ENCODE results near the gene PCOLCE2.

GRCh38 chr3:142849148-142849547, 39.7 kb downstream of the PCOLCE2 start:
- TF ChIP-seq CTCF (IDR thresholded peaks at IDR 0.05), result no peak
- TF ChIP-seq EP300 (IDR thresholded peaks at IDR 0.05), result no peak
- TF ChIP-seq POLR2A (IDR thresholded peaks at IDR 0.05), result no peak

Measured in ovary (tissue), 3 donors.